WTC11 (cell line): ENCODE data around the gene DNAJC21. TPM values are rescaled to one million over a fixed set of nuclear protein-coding genes. Genes with fewer than 3 reads are reported as not detected.

Experiments
- ATAC-seq: fragments of 200-7000 bp; cut with Tn5 transposase; 2 replicates; pipeline ENCODE4 v1.10.0; 2021; ENCODE audit warnings: mild to moderate bottlenecking, moderate library complexity
- CTCF ChIA-PET: fragments of 300-600 bp; sonication (Branson Sonifier 250); formaldehyde crosslinking; loops from one replicate; lab custom pipeline; 2021; ENCODE audit warnings: antibody characterized with exemption; lab: Charles Lee
- POLR2A ChIA-PET: fragments of 350-600 bp; sonication (Branson Sonifier 250); formaldehyde crosslinking; loops from one replicate; lab custom pipeline; 2021; ENCODE audit warnings: antibody characterized with exemption; lab: Charles Lee
- DNase-seq: peaks from one replicate; pipeline ENCODE4 v3.0.0; 2021; ENCODE audit warnings: low spot score
- H3K27ac Mint-ChIP-seq: 2 replicates; pipeline ENCODE4 v1.8.0; 2021; ENCODE audit warnings: mixed read lengths
- H3K27me3 Mint-ChIP-seq: 2 replicates; pipeline ENCODE4 v1.8.0; 2021; ENCODE audit warnings: low read depth, mild to moderate bottlenecking, moderate library complexity, mixed read lengths
- H3K36me3 Mint-ChIP-seq: 2 replicates; pipeline ENCODE4 v1.8.0; 2021; ENCODE audit warnings: mixed read lengths
- H3K4me1 Mint-ChIP-seq: 2 replicates; pipeline ENCODE4 v1.8.0; 2022; ENCODE audit warnings: mixed read lengths
- H3K4me3 Mint-ChIP-seq: 2 replicates; pipeline ENCODE4 v1.8.0; 2021; ENCODE audit warnings: mild to moderate bottlenecking, moderate library complexity, mixed read lengths
- H3K9me3 Mint-ChIP-seq: 2 replicates; pipeline ENCODE4 v1.8.0; 2021; ENCODE audit warnings: mixed read lengths
- ETV6 ChIP-seq: sonication (generic); formaldehyde crosslinking; IDR thresholded peaks from 2 replicates; pipeline ENCODE4 v1.8.1; 2022; ENCODE audit warnings: mild to moderate bottlenecking, missing genetic modification reagents
- NFATC4 ChIP-seq: fragments of 250-450 bp; sonication (Bioruptor Pico); IDR thresholded peaks from 2 replicates; pipeline ENCODE4 v1.9.0; 2021; ENCODE audit warnings: mild to moderate bottlenecking
- PRRX2 ChIP-seq: fragments of 250-450 bp; sonication (Bioruptor Pico); IDR thresholded peaks from 2 replicates; pipeline ENCODE4 v1.8.0; 2021; ENCODE audit warnings: mild to moderate bottlenecking
- SMAD3 ChIP-seq: sonication (generic); formaldehyde crosslinking; IDR thresholded peaks from 2 replicates; pipeline ENCODE4 v1.8.0; 2022; ENCODE audit warnings: missing genetic modification reagents, mild to moderate bottlenecking, borderline replicate concordance
- ZNF263 ChIP-seq: sonication (generic); formaldehyde crosslinking; IDR thresholded peaks from 2 replicates; pipeline ENCODE4 v1.8.1; 2022; ENCODE audit warnings: low read depth, mild to moderate bottlenecking, moderate library complexity, missing genetic modification reagents
- ZNF317 ChIP-seq: sonication (generic); formaldehyde crosslinking; IDR thresholded peaks from 2 replicates; pipeline ENCODE4 v1.8.1; 2023; ENCODE audit warnings: low read depth, mild to moderate bottlenecking, moderate library complexity, missing genetic modification reagents, borderline replicate concordance
- total RNA-seq: library from RNA; stranded (reverse); gene quantifications from 3 replicates; pipeline ENCODE4 v1.2.3, GENCODE V29; 2021
- TF ChIP-seq, protein P1 (sequence below): sonication (generic); formaldehyde crosslinking; IDR thresholded peaks from 2 replicates; pipeline ENCODE4 v1.8.0; 2022; ENCODE audit warnings: missing genetic modification reagents
- TF ChIP-seq, protein P2 (sequence below): sonication (generic); formaldehyde crosslinking; IDR thresholded peaks from 2 replicates; pipeline ENCODE4 v1.8.0; 2023; ENCODE audit warnings: missing genetic modification reagents
- TF ChIP-seq, protein P3 (sequence below): sonication (generic); formaldehyde crosslinking; IDR thresholded peaks from 2 replicates; pipeline ENCODE4 v1.8.1; 2023; ENCODE audit warnings: mild to moderate bottlenecking, missing genetic modification reagents
- TF ChIP-seq, protein P4 (sequence below): sonication (generic); formaldehyde crosslinking; IDR thresholded peaks from 2 replicates; pipeline ENCODE4 v1.8.1; 2023; ENCODE audit warnings: mild to moderate bottlenecking, missing genetic modification reagents, moderate library complexity
- TF ChIP-seq, protein P5 (sequence below): sonication (generic); formaldehyde crosslinking; IDR thresholded peaks from 2 replicates; pipeline ENCODE4 v1.8.0; 2023; ENCODE audit warnings: mild to moderate bottlenecking, missing genetic modification reagents
- TF ChIP-seq, protein P6 (sequence below): sonication (generic); formaldehyde crosslinking; IDR thresholded peaks from 2 replicates; pipeline ENCODE4 v1.8.1; 2022; ENCODE audit warnings: low read depth, mild to moderate bottlenecking, moderate library complexity, missing genetic modification reagents, borderline replicate concordance

Gene DNAJC21
- total RNA-seq, 1 experiment from 2014 or later: 62.5 TPM

DNA sequence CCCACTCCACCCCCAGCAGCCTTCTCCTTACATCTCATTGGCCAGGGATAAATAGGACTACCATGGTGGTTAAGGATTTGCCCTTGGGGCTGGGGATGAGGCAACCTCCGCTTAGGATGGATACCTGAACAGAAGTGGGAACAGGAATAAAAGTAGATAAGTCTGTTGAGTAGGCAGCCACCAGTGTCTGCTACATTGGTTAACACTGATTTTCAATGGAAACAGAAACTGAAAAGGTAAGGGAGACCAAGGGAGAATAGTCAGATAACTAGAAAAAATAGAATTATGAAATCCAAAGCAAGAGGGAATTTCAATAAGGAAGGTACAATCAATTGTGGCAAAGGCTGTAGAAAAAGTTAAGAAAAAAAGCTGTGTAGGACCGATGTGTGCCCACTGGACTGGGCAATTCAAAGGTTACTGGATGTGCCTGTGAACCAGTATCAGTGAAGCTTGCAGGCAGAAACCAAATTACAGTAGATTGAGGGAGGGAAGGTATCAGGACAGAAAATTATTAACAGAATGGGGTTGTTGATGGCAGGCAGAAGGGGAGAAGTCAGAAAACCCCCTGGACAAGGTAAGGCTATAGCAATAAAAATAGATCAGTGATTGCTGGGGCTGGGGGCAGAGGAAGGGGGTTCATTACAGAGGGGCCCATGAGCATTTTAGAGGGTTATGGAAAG lies 48.7 kb downstream of the DNAJC21 start (continued):
- TF ChIP-seq, protein P1, sequence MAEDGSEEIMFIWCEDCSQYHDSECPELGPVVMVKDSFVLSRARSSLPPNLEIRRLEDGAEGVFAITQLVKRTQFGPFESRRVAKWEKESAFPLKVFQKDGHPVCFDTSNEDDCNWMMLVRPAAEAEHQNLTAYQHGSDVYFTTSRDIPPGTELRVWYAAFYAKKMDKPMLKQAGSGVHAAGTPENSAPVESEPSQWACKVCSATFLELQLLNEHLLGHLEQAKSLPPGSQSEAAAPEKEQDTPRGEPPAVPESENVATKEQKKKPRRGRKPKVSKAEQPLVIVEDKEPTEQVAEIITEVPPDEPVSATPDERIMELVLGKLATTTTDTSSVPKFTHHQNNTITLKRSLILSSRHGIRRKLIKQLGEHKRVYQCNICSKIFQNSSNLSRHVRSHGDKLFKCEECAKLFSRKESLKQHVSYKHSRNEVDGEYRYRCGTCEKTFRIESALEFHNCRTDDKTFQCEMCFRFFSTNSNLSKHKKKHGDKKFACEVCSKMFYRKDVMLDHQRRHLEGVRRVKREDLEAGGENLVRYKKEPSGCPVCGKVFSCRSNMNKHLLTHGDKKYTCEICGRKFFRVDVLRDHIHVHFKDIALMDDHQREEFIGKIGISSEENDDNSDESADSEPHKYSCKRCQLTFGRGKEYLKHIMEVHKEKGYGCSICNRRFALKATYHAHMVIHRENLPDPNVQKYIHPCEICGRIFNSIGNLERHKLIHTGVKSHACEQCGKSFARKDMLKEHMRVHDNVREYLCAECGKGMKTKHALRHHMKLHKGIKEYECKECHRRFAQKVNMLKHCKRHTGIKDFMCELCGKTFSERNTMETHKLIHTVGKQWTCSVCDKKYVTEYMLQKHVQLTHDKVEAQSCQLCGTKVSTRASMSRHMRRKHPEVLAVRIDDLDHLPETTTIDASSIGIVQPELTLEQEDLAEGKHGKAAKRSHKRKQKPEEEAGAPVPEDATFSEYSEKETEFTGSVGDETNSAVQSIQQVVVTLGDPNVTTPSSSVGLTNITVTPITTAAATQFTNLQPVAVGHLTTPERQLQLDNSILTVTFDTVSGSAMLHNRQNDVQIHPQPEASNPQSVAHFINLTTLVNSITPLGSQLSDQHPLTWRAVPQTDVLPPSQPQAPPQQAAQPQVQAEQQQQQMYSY (CRISPR knock-in tag): no peak
- TF ChIP-seq PRRX2 (CRISPR knock-in tag) (no peak), SMAD3 (CRISPR knock-in tag) (no peak)

DNA sequence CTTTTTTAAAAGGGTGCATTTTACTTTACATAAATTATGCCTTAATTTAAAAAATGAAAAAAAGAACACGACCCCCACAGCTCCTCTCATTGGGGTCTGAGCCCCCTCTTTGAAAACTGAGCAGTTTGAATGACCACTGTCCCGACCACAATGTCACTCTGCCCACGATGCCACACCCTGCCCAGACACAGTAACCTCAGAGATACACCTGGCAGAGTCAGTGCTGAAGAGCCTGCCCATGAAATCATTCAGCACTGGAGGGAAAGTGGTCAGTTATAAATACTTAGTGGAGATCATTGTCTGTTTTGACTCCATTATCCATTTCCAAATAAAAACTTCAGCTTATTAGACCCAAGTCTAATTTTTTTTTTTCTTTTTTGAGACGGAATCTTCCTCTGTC lies 49.3 kb downstream of the DNAJC21 start:
- POLR2A ChIA-PET: interaction anchor here (0.8 kb wide), 1 partner anchor 62 kb away, joined by 3 read pairs; no protein-coding TSS in a partner anchor
- Mint-ChIP-seq H3K36me3 (peaks cover 24% of the 10 kb centered on the region), H3K9me3 (peaks cover 42% of the 10 kb centered on the region), H3K4me1 (peaks cover 8% of the 10 kb centered on the region), H3K27me3 (no peaks in the 10 kb centered on the region), H3K27ac (no peak overlapping the region), H3K4me3 (no peak overlapping the region)
- CTCF ChIA-PET: no interaction called here
- no peak for ATAC-seq
- TF ChIP-seq, protein P2, sequence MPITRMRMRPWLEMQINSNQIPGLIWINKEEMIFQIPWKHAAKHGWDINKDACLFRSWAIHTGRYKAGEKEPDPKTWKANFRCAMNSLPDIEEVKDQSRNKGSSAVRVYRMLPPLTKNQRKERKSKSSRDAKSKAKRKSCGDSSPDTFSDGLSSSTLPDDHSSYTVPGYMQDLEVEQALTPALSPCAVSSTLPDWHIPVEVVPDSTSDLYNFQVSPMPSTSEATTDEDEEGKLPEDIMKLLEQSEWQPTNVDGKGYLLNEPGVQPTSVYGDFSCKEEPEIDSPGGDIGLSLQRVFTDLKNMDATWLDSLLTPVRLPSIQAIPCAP (CRISPR knock-in tag): no peak
- TF ChIP-seq, protein P3, sequence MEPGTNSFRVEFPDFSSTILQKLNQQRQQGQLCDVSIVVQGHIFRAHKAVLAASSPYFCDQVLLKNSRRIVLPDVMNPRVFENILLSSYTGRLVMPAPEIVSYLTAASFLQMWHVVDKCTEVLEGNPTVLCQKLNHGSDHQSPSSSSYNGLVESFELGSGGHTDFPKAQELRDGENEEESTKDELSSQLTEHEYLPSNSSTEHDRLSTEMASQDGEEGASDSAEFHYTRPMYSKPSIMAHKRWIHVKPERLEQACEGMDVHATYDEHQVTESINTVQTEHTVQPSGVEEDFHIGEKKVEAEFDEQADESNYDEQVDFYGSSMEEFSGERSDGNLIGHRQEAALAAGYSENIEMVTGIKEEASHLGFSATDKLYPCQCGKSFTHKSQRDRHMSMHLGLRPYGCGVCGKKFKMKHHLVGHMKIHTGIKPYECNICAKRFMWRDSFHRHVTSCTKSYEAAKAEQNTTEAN: no peak
- TF ChIP-seq ZNF263 (CRISPR knock-in tag): no peak
- TF ChIP-seq, protein P4, sequence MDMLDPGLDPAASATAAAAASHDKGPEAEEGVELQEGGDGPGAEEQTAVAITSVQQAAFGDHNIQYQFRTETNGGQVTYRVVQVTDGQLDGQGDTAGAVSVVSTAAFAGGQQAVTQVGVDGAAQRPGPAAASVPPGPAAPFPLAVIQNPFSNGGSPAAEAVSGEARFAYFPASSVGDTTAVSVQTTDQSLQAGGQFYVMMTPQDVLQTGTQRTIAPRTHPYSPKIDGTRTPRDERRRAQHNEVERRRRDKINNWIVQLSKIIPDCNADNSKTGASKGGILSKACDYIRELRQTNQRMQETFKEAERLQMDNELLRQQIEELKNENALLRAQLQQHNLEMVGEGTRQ (CRISPR knock-in tag): no peak
- TF ChIP-seq, protein P5, sequence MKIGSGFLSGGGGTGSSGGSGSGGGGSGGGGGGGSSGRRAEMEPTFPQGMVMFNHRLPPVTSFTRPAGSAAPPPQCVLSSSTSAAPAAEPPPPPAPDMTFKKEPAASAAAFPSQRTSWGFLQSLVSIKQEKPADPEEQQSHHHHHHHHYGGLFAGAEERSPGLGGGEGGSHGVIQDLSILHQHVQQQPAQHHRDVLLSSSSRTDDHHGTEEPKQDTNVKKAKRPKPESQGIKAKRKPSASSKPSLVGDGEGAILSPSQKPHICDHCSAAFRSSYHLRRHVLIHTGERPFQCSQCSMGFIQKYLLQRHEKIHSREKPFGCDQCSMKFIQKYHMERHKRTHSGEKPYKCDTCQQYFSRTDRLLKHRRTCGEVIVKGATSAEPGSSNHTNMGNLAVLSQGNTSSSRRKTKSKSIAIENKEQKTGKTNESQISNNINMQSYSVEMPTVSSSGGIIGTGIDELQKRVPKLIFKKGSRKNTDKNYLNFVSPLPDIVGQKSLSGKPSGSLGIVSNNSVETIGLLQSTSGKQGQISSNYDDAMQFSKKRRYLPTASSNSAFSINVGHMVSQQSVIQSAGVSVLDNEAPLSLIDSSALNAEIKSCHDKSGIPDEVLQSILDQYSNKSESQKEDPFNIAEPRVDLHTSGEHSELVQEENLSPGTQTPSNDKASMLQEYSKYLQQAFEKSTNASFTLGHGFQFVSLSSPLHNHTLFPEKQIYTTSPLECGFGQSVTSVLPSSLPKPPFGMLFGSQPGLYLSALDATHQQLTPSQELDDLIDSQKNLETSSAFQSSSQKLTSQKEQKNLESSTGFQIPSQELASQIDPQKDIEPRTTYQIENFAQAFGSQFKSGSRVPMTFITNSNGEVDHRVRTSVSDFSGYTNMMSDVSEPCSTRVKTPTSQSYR (CRISPR knock-in tag): no peak
- TF ChIP-seq, protein P6, sequence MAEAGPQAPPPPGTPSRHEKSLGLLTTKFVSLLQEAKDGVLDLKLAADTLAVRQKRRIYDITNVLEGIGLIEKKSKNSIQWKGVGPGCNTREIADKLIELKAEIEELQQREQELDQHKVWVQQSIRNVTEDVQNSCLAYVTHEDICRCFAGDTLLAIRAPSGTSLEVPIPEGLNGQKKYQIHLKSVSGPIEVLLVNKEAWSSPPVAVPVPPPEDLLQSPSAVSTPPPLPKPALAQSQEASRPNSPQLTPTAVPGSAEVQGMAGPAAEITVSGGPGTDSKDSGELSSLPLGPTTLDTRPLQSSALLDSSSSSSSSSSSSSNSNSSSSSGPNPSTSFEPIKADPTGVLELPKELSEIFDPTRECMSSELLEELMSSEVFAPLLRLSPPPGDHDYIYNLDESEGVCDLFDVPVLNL (CRISPR knock-in tag): no peak
- no peak for TF ChIP-seq NFATC4 (CRISPR knock-in tag)
- TF ChIP-seq ZNF317 (CRISPR knock-in tag): no peak
- TF ChIP-seq ETV6 (CRISPR knock-in tag): no peak
- no peak for DNase-seq
